ENCODE measurements around the gene KHDC1L. TPM values are rescaled to one million over a fixed set of nuclear protein-coding genes. Genes with fewer than 3 reads are reported as not detected.
"Not testable (repeated sequence)": the region's sequence is repeated elsewhere in the genome, so short reads cannot be mapped to it uniquely, and the experiment has no call there.

KHDC1L gene, protein sequence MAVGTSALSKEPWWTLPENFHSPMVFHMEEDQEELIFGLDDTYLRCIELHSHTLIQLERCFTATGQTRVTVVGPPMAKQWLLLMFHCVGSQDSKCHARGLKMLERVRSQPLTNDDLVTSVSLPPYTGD
- 0.44 TPM in 1 of 2 replicates, not detected in the other for total RNA-seq (2012; rRNA removed)

DNA sequence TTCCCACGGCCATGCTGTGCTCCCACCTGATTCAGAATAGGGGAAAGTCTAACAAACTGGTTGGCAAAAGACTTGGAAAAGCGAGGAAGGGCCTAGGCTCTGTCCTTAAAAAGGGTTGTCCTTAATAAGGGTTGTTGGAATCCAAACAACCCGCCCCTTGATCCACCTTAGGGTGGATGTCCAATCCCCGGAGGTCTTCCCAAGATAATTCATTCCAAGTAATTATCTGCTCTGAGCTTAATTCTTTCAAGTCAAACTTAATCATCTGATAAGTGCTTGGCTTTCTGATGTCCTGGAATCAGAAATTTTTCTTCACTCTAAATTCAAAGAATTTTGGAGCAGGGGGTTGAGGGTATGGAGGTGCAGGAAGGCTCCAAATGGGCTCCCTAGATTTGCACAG is at the start of gene KHDC1L:
TSS of gene KHDC1L (minus strand) at position 101 of the 400 bp plus-strand sequence. CDS start at position 13, 88 bp downstream.
- Histone ChIP-seq H3K27me3 (ENCODE audit: control insufficient read depth, insufficient read depth, low read length) (no peaks in the 10 kb centered on the region), H3K9ac (ENCODE audit: low read depth, low read length) (no peak within 1 kb of the TSS), H3K4me2 (ENCODE audit: low read length) (no peak within 1 kb of the TSS), H3K4me1 (ENCODE audit: control insufficient read depth, insufficient read depth, low read length) (no peaks in the 10 kb centered on the region), H3K9me3 (replicated peaks; ENCODE audit: low read length) (no peaks in the 10 kb centered on the region), H3K36me3 (ENCODE audit: insufficient read depth, low read length) (no peaks in the 10 kb centered on the region), H3K4me3 (ENCODE audit: low read length) (no peak within 1 kb of the TSS)

DNA sequence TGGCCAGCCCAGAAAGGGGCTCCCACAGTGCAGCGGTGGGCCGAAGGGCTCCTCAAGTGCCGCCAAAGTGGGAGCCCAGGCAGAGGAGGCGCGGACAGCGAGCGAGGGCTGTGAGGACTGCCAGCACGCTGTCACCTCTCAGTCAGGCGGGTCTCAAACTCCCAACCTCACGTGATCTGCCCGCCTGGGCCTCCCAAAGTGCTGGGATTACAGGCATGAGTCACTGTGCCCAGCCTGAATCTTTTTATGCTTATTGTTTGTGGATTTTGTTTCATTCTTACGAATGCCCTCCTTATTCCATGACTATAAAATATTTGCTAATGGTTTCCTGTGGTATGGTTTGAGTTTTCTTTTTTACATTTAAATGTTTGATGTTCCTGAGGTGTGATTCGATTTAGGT is 44.0 kb upstream of the KHDC1L start:
- H3K9me3 ChIP-seq (replicated peaks; ENCODE audit: low read length); H3K36me3 ChIP-seq (ENCODE audit: insufficient read depth, low read length); H3K9ac ChIP-seq (ENCODE audit: low read depth, low read length); H3K27me3 ChIP-seq (ENCODE audit: control insufficient read depth, insufficient read depth, low read length); H3K4me3 ChIP-seq (ENCODE audit: low read length); H3K4me1 ChIP-seq (ENCODE audit: control insufficient read depth, insufficient read depth, low read length); H3K4me2 ChIP-seq (ENCODE audit: low read length): not testable (repeated sequence)

DNA sequence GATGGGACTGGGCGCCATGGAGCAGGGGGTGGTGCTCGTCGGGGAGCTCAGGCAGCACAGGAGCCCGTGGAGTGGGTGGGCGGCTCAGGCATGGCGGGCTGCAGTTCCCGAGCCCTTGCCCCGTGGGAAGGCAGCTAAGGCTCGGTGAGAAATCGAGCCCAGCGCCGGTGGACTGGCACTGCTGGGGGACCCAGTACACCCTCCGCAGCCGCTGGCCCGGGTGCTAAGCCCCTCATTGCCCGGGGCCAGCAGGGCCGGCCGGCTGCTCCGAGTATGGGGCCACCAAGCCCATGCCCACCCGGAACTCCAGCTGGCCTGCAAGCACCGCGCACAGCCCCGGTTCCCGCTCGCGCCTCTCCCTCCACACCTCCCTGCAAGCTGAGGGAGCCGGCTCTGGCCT is 43.6 kb upstream of the KHDC1L start:
- not testable (repeated sequence) for H3K4me3 ChIP-seq (ENCODE audit: low read length); H3K4me2 ChIP-seq (ENCODE audit: low read length); H3K36me3 ChIP-seq (ENCODE audit: insufficient read depth, low read length); H3K9me3 ChIP-seq (replicated peaks; ENCODE audit: low read length); H3K9ac ChIP-seq (ENCODE audit: low read depth, low read length); H3K4me1 ChIP-seq (ENCODE audit: control insufficient read depth, insufficient read depth, low read length); H3K27me3 ChIP-seq (ENCODE audit: control insufficient read depth, insufficient read depth, low read length)

DNA sequence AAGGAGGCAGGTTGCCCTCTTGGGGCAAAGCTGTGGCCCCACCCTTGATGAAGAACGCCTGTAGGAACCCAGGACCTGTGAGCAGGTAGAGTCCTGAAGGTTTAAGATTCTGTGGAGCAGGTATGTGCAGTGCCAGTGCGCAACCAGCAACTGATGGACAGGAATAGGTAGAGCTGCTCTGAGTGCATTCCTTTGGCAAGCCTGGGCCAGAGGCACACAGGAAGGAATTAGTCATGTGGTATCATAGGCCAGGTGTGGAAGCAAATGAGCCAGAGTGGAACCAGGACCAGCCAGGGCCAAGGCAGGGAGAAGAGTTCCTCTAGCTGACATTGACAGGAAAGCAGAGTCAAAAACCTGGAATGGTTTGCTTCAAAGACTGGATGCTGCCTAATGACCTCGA is 39.1 kb upstream of the KHDC1L start:
- Histone ChIP-seq H3K36me3 (ENCODE audit: insufficient read depth, low read length) (no peaks in the 10 kb centered on the region), H3K27me3 (ENCODE audit: control insufficient read depth, insufficient read depth, low read length) (no peaks in the 10 kb centered on the region), H3K4me2 (ENCODE audit: low read length) (peak overlapping the region; percentile 97), H3K4me3 (ENCODE audit: low read length) (no peak overlapping the region), H3K4me1 (ENCODE audit: control insufficient read depth, insufficient read depth, low read length) (peaks cover 17% of the 10 kb centered on the region), H3K9me3 (replicated peaks; ENCODE audit: low read length) (no peaks in the 10 kb centered on the region), H3K9ac (ENCODE audit: low read depth, low read length) (no peak overlapping the region)

DNA sequence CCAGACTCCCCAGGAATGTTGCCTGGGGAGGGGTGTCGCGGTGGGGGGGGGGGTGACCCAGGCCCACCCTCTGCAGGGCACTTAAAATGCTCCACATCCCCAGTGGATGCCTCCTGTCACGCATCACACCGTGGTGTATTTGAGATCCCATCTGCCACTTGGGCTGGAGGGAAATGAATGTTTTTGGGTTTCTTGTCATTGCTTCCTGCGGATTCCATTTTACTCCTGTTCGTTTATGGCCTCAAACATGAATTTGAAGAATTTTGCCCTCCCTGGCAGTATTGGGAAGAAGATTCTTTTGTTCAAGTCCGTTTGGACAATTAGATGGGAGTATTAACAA is 38.2 kb upstream of the KHDC1L start:
- Histone ChIP-seq H3K36me3 (ENCODE audit: insufficient read depth, low read length) (no peaks in the 10 kb centered on the region), H3K4me2 (ENCODE audit: low read length) (peak overlapping the region; percentile 97), H3K4me3 (ENCODE audit: low read length) (peak overlapping the region; percentile 90), H3K4me1 (ENCODE audit: control insufficient read depth, insufficient read depth, low read length) (peaks cover 17% of the 10 kb centered on the region), H3K9ac (ENCODE audit: low read depth, low read length) (peak overlapping the region; percentile 86), H3K9me3 (replicated peaks; ENCODE audit: low read length) (no peaks in the 10 kb centered on the region), H3K27me3 (ENCODE audit: control insufficient read depth, insufficient read depth, low read length) (no peaks in the 10 kb centered on the region)

DNA sequence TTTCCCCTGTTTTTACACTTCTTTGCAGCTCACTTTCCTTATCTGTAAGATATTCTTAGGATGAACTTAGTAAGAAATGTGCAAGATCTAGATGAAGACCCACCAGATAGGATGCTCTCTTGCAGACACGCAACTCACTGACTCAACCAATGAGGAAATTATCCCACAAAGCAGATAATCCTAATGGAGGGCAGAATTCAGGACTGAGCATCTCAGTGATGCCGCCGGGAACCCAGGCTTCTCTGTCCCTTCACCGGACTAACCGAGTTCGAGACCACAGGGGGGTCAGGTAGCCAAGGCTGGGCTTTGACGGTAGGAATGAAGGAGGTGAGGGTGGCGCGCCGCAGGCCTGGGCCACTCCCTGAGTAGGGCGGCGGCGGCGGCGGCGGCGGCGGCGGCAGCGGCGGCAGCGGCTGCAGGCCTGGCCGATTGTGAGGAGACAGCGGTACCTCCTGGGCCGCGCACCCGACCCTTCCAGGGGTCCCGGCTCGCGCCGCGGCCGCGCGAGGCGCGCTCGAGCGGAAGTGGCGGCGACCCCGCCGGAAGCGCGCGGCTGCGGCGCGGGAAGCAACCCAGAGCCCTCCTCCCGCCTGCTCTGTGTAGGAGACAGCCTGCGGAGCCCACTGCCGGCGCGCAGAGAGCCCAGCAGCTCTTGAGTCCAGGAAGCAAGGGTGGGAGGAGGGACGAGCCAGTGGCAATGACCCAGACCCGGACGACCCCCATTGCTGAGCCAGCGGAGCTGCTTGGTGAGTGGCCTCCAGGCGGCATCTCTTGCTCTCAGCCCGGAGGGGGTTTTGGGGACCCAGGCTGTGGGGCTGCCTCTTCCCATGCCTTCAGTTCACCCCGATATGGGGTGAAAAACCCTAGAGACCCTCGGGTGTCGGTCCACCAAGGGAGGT is 37.6 kb upstream of the KHDC1L start, which contains the start of gene KHDC1:
TSS of gene KHDC1 (minus strand) at position 526 of the 899 bp plus-strand sequence. CDS start 20,679 bp downstream, outside the sequence.
- H3K4me2 ChIP-seq (ENCODE audit: low read length): peak within 1 kb of the TSS; percentile 97
- H3K4me3 ChIP-seq (ENCODE audit: low read length): peak within 1 kb of the TSS; percentile 90
- H3K9ac ChIP-seq (ENCODE audit: low read depth, low read length): peak within 1 kb of the TSS; percentile 86

DNA sequence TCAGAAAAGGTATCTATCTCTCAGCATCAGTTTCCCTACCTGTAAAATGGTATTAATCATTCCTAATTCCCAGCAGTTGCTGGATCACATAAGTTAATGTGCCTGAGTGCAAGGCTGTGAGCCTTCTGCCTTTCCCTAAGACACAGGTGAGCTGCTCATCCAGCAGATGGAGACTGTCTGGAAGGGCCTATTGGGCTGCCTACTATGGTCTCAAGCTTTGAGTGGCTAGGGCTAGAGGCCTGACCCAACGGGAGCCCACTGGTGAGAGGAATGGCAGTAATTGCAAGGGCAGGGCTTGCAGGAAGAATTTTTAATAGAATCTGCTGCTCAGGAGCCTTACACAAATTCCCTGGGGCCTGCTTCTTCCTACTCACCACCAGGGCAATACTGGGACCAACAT is 33.4 kb upstream of the KHDC1L start:
- Histone ChIP-seq H3K36me3 (ENCODE audit: insufficient read depth, low read length) (no peaks in the 10 kb centered on the region), H3K9me3 (replicated peaks; ENCODE audit: low read length) (no peaks in the 10 kb centered on the region), H3K4me1 (ENCODE audit: control insufficient read depth, insufficient read depth, low read length) (peaks cover 11% of the 10 kb centered on the region), H3K4me2 (ENCODE audit: low read length) (no peak overlapping the region), H3K27me3 (ENCODE audit: control insufficient read depth, insufficient read depth, low read length) (no peaks in the 10 kb centered on the region), H3K4me3 (ENCODE audit: low read length) (no peak overlapping the region), H3K9ac (ENCODE audit: low read depth, low read length) (no peak overlapping the region)

More for the DNA sequence above, 37.6 kb upstream of the KHDC1L start, which contains the start of gene KHDC1:
- Histone ChIP-seq H3K9me3 (replicated peaks; ENCODE audit: low read length) (no peaks in the 10 kb centered on the region), H3K36me3 (ENCODE audit: insufficient read depth, low read length) (no peaks in the 10 kb centered on the region), H3K4me1 (ENCODE audit: control insufficient read depth, insufficient read depth, low read length) (peaks cover 17% of the 10 kb centered on the region), H3K27me3 (ENCODE audit: control insufficient read depth, insufficient read depth, low read length) (no peaks in the 10 kb centered on the region)

DNA sequence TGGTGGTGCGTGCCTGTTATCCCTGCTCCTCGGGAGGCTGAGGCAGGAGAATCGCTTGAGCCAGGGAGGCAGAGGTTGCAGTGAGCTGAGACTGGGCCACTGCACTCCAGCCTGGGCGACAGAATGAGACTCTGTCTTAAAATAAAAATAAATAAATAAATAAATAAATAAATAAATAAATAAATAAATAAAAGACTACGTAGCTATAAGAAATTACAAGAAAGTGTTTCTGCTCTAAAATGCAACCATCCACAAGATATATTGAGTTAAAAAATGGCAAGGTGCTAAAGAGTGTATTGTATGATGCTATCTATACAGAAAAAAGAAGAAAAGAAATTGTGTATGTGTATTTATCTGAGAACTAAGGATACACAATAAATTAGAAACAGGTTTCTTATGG is 29.0 kb upstream of the KHDC1L start:
- H3K9ac ChIP-seq (ENCODE audit: low read depth, low read length); H3K27me3 ChIP-seq (ENCODE audit: control insufficient read depth, insufficient read depth, low read length); H3K36me3 ChIP-seq (ENCODE audit: insufficient read depth, low read length); H3K4me3 ChIP-seq (ENCODE audit: low read length); H3K4me2 ChIP-seq (ENCODE audit: low read length); H3K9me3 ChIP-seq (replicated peaks; ENCODE audit: low read length); H3K4me1 ChIP-seq (ENCODE audit: control insufficient read depth, insufficient read depth, low read length): not testable (repeated sequence)

DNA sequence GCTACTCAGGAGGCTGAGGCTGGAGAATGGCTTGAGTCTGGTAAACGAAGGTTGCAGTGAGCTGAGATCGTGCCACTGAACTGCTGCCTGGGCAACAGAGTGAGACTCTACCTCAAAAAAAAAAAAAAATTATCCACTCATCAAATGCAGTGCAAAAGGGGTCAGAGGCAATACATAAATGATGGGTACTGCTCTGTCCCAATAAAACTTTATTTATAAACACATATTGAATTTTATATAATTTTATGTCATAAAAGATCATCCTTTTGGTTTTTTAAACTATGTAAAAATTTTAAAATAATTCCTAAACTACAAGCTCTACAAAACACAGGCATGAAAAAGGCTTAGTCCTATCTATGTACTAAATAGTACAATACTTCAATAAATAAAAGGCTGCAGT is 27.4 kb upstream of the KHDC1L start:
- H3K4me2 ChIP-seq (ENCODE audit: low read length): no peak overlapping the region
- no peaks in the 10 kb centered on the region for H3K36me3 ChIP-seq (ENCODE audit: insufficient read depth, low read length)
- H3K4me1 ChIP-seq (ENCODE audit: control insufficient read depth, insufficient read depth, low read length): no peaks in the 10 kb centered on the region
- H3K9me3 ChIP-seq (replicated peaks; ENCODE audit: low read length): no peaks in the 10 kb centered on the region
- no peak overlapping the region for H3K9ac ChIP-seq (ENCODE audit: low read depth, low read length)
- no peaks in the 10 kb centered on the region for H3K27me3 ChIP-seq (ENCODE audit: control insufficient read depth, insufficient read depth, low read length)
- H3K4me3 ChIP-seq (ENCODE audit: low read length): no peak overlapping the region

DNA sequence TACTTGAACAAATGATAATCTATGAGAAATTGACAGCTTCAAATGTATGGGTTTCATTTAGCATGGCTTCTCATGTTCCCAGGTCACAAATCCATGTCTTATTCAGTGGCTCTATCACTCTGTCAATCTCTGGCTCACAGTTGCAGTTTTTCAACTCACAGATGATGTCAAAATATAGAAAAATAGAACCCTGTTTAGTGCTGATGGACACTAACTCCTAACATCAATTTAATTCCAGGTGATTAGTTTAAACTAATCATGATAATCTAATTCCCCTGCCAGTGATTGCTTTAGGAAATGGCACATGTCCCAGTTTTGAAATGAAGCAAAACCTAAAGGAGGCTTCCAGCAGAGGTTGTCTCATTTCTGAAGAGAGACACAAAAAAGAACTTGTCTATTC is 24.7 kb upstream of the KHDC1L start:
- no peaks in the 10 kb centered on the region for H3K36me3 ChIP-seq (ENCODE audit: insufficient read depth, low read length)
- no peaks in the 10 kb centered on the region for H3K27me3 ChIP-seq (ENCODE audit: control insufficient read depth, insufficient read depth, low read length)
- no peak overlapping the region for H3K9ac ChIP-seq (ENCODE audit: low read depth, low read length)
- no peak overlapping the region for H3K4me2 ChIP-seq (ENCODE audit: low read length)
- H3K9me3 ChIP-seq (replicated peaks; ENCODE audit: low read length): no peaks in the 10 kb centered on the region
- H3K4me1 ChIP-seq (ENCODE audit: control insufficient read depth, insufficient read depth, low read length): no peaks in the 10 kb centered on the region
- no peak overlapping the region for H3K4me3 ChIP-seq (ENCODE audit: low read length)

DNA sequence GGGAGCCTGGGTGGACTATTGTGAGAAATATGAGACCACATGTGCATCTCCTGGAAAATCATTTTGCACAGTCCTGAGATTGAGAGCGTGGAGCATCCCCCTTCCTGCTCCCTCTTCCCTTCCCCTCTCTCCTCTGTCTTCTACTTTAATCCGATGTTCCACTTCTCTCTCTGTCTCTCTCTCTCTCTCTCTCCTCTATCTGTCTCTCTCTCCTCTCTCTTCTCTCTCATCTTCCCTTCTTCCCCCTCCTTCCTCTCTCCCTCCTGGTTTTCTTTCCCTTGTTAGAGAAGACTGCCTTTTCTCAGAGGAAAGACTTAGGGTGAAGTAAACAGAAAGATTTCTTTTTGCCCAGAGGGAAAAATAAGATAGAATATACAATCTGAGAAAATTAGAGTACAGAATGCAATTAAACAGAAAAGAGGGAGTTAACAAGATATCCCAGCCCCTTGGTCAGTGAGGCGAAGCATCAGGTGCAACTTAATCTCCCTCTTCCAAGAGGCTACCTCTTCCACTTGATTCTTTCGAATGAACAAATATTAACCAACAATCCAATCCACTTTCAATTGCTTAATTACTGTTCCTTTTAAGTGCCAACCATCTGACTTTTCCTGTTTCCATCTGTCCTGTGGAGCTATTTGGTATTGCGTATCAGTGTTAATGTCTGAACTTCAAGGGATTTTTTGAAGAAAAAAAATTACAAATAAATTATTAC is 23.1 kb upstream of the KHDC1L start:
- Histone ChIP-seq H3K4me3 (ENCODE audit: low read length) (no peak overlapping the region), H3K36me3 (ENCODE audit: insufficient read depth, low read length) (no peaks in the 10 kb centered on the region), H3K9me3 (replicated peaks; ENCODE audit: low read length) (no peaks in the 10 kb centered on the region), H3K4me2 (ENCODE audit: low read length) (no peak overlapping the region), H3K27me3 (ENCODE audit: control insufficient read depth, insufficient read depth, low read length) (no peaks in the 10 kb centered on the region), H3K4me1 (ENCODE audit: control insufficient read depth, insufficient read depth, low read length) (no peaks in the 10 kb centered on the region), H3K9ac (ENCODE audit: low read depth, low read length) (no peak overlapping the region)

All from skeletal muscle satellite cell (primary cell).